ENCODE data around the gene MYADM. TPM values are rescaled to one million over a fixed set of nuclear protein-coding genes. Genes with fewer than 3 reads are reported as not detected.

MYADM gene
- total and polyA plus RNA-seq, 2 of the 13 experiments (the other 11 are each of a cell fraction or from before 2014, with no cell fraction given): 19.9 to 38.1 TPM

DNA sequence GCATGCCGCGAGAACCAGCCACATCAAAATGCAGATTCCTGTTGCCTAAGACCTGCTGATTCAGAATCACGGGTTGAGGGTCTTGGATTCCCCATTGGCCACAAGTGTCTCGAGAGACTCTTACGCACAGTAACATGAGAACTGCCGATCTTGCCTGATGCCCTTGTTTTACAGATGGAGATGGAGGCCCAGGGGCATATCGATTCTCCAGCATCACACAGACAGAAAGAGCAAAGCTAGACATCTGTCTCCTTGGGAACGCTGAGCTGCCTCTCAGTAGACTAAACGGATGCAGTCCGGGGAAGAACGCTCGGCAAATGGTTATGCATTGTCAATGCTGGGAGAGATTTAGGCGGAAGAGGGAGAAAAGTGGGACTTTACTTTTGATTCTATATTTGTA is 48.9 kb upstream of the MYADM start:
- Histone ChIP-seq H3K9ac (ENCODE audit: insufficient read depth, low read depth, low read length) (no peak overlapping the region), H3K79me2 (ENCODE audit: insufficient read depth, low read length) (no peaks in the 10 kb centered on the region), H3K36me3 (replicated peaks in 1 of 2; ENCODE audit: control insufficient read depth in 1 of 2, insufficient read depth in 2 of 2, low read length in 2 of 2) (no peaks in the 10 kb centered on the region), H3K4me3 (replicated peaks in 1 of 3; ENCODE audit: insufficient read depth in 1 of 3, low read depth in 2 of 3, low read length in 3 of 3) (no peak overlapping the region), H2AFZ (ENCODE audit: low read length) (no peak overlapping the region), H4K20me1 (ENCODE audit: insufficient read depth, low read length) (no peaks in the 10 kb centered on the region), H3K27ac (ENCODE audit: extremely low read length, insufficient read depth, low read length) (no peak overlapping the region), H3K9me3 (ENCODE audit: low read length) (no peaks in the 10 kb centered on the region), H3K4me1 (ENCODE audit: insufficient read depth, low read length) (peaks cover 4% of the 10 kb centered on the region), H3K4me2 (ENCODE audit: low read depth, low read length) (no peak overlapping the region), H3K27me3 (ENCODE audit: control insufficient read depth in 1 of 2, insufficient read depth in 2 of 2, low read length in 2 of 2) (peaks cover 0 to 4% of the 10 kb centered on the region in 2 experiments; a peak in 1 of 5 replicates)
- DNase-seq (ENCODE audit: low spot score): no peak
- 49% methylated on average over 13 of the region's 13 CpGs for WGBS (ENCODE audit: low lambda C conversion rate)
- CTCF ChIA-PET (ENCODE audit: low intra/inter-chr PET ratio, low total read pairs): no interaction called here
- ATAC-seq: no peak
- in situ Hi-C loops (cut with HindIII; ENCODE audit: extremely low pct_ligation_motif_present, low pct_unique_long_range_greater_than_20kb): no loop called here
- POLR2A ChIA-PET: no interaction called here
- no peak for FAIRE-seq
- BruUV-seq (replicated peaks): no TSS peak
- TF ChIP-seq ZNF761 (CRISPR knock-in tag; conservative IDR thresholded peaks at IDR 0.05): no peak
- no peak for TF ChIP-seq SETDB1 (CRISPR knock-in tag; IDR thresholded peaks at IDR 0.05; ENCODE audit: borderline replicate concordance)
- TF ChIP-seq SMAD1 (CRISPR knock-in tag; IDR thresholded peaks at IDR 0.05; ENCODE audit: borderline replicate concordance, low read depth): no peak
- no peak for TF ChIP-seq ZNF264 (CRISPR knock-in tag; IDR thresholded peaks at IDR 0.05)
- TF ChIP-seq, protein P1, sequence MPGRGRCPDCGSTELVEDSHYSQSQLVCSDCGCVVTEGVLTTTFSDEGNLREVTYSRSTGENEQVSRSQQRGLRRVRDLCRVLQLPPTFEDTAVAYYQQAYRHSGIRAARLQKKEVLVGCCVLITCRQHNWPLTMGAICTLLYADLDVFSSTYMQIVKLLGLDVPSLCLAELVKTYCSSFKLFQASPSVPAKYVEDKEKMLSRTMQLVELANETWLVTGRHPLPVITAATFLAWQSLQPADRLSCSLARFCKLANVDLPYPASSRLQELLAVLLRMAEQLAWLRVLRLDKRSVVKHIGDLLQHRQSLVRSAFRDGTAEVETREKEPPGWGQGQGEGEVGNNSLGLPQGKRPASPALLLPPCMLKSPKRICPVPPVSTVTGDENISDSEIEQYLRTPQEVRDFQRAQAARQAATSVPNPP (CRISPR knock-in tag; IDR thresholded peaks at IDR 0.05): no peak
- TF ChIP-seq ZNF205 (CRISPR knock-in tag; IDR thresholded peaks at IDR 0.05): no peak
- TF ChIP-seq IKZF4 (CRISPR knock-in tag; IDR thresholded peaks at IDR 0.05; ENCODE audit: borderline replicate concordance, low read depth, not compliant biosample characterization): no peak
- no peak for TF ChIP-seq KLF6 (CRISPR knock-in tag; IDR thresholded peaks at IDR 0.05)
- TF ChIP-seq IRX3 (CRISPR knock-in tag; IDR thresholded peaks at IDR 0.05; ENCODE audit: borderline replicate concordance, low read depth): no peak
- no peak for TF ChIP-seq KDM4B (CRISPR knock-in tag; IDR thresholded peaks at IDR 0.05)
- no peak for TF ChIP-seq ZIK1 (CRISPR knock-in tag; IDR thresholded peaks at IDR 0.05; ENCODE audit: borderline replicate concordance, low read depth)
- TF ChIP-seq, protein P2, sequence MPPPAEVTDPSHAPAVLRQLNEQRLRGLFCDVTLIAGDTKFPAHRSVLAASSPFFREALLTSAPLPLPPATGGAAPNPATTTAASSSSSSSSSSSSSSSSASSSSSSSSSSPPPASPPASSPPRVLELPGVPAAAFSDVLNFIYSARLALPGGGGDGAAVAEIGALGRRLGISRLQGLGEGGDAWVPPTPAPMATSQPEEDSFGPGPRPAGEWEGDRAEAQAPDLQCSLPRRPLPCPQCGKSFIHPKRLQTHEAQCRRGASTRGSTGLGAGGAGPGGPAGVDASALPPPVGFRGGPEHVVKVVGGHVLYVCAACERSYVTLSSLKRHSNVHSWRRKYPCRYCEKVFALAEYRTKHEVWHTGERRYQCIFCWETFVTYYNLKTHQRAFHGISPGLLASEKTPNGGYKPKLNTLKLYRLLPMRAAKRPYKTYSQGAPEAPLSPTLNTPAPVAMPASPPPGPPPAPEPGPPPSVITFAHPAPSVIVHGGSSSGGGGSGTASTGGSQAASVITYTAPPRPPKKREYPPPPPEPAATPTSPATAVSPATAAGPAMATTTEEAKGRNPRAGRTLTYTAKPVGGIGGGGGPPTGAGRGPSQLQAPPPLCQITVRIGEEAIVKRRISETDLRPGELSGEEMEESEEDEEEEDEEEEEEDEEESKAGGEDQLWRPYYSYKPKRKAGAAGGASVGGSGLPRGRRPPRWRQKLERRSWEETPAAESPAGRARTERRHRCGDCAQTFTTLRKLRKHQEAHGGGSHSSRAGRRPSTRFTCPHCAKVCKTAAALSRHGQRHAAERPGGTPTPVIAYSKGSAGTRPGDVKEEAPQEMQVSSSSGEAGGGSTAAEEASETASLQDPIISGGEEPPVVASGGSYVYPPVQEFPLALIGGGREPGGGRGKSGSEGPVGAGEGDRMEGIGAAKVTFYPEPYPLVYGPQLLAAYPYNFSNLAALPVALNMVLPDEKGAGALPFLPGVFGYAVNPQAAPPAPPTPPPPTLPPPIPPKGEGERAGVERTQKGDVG (CRISPR knock-in tag; IDR thresholded peaks at IDR 0.05; ENCODE audit: borderline replicate concordance): no peak
- TF ChIP-seq, protein P3, sequence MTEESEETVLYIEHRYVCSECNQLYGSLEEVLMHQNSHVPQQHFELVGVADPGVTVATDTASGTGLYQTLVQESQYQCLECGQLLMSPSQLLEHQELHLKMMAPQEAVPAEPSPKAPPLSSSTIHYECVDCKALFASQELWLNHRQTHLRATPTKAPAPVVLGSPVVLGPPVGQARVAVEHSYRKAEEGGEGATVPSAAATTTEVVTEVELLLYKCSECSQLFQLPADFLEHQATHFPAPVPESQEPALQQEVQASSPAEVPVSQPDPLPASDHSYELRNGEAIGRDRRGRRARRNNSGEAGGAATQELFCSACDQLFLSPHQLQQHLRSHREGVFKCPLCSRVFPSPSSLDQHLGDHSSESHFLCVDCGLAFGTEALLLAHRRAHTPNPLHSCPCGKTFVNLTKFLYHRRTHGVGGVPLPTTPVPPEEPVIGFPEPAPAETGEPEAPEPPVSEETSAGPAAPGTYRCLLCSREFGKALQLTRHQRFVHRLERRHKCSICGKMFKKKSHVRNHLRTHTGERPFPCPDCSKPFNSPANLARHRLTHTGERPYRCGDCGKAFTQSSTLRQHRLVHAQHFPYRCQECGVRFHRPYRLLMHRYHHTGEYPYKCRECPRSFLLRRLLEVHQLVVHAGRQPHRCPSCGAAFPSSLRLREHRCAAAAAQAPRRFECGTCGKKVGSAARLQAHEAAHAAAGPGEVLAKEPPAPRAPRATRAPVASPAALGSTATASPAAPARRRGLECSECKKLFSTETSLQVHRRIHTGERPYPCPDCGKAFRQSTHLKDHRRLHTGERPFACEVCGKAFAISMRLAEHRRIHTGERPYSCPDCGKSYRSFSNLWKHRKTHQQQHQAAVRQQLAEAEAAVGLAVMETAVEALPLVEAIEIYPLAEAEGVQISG (CRISPR knock-in tag; IDR thresholded peaks at IDR 0.05): no peak
- TF ChIP-seq RCOR2 (CRISPR knock-in tag; IDR thresholded peaks at IDR 0.05): no peak
- TF ChIP-seq KMT2A (CRISPR knock-in tag; IDR thresholded peaks at IDR 0.05): no peak
- intact Hi-C loops (cut with micrococcal nuclease; ENCODE audit: unreplicated experiment): no loop called here

Measured in HepG2 (cell line).